Body of pancreas (tissue), 4 donors: ENCODE data around the gene IL9R. TPM values are rescaled to one million over a fixed set of nuclear protein-coding genes. Genes with fewer than 3 reads are reported as not detected.
"Not testable (repeated sequence)": the region's sequence is repeated elsewhere in the genome, so short reads cannot be mapped to it uniquely, and the experiment has no call there.

Source experiments
- ATAC-seq: fragments of 150-250 bp; one replicate; pipeline ENCODE4 v1.9.1; 2016
- DNase-seq, 4 donors: peaks; one replicate each; pipeline ENCODE4 v3.0.0-alpha.2; 2019
- H3K27ac ChIP-seq, 4 donors: fragments of 200-600 bp; sonication (generic); 1 replicate in 3 of 4; 2 replicates in 1 of 4; pipeline versions ENCODE4 v1.5.1 to v1.6.1; 2016 to 2019; ENCODE audit warnings: mild to moderate bottlenecking in 1 of 4, mixed read lengths in 1 of 4, moderate library complexity in 1 of 4
- H3K27me3 ChIP-seq, 2 donors: fragments of 200-600 bp; sonication (generic); one replicate each; pipeline ENCODE4 v1.6.0; 2016; ENCODE audit warnings: mild to moderate bottlenecking in 1 of 2
- H3K36me3 ChIP-seq, 2 donors: fragments of 200-600 bp; sonication (generic); replicated peaks in 1 of 2; 2 replicates each; pipeline ENCODE4 v1.5.1; 2016; ENCODE audit warnings: low read depth in 2 of 2; ENCODE audit not compliant: insufficient read depth in 1 of 2
- H3K4me1 ChIP-seq: fragments of 200-600 bp; sonication (generic); one replicate; pipeline ENCODE4 v1.6.0; 2016
- H3K4me3 ChIP-seq, 2 donors: fragments of 200-600 bp; sonication (generic); 1 replicate in 1 of 2; 2 replicates in 1 of 2; pipeline ENCODE4 v1.5.1; 2016 to 2019
- H3K9me3 ChIP-seq, 3 donors: fragments of 200-600 bp; sonication (generic); 1 replicate in 2 of 3; 2 replicates in 1 of 3; pipeline ENCODE4 v1.5.1; 2016
- POLR2A ChIP-seq, 3 donors: fragments of 450-650 bp; IDR thresholded peaks; one replicate each; pipeline ENCODE4 v1.6.1; 2016; ENCODE audit warnings: antibody characterized with exemption in 3 of 3, mild to moderate bottlenecking in 2 of 3
- WGBS, 2 donors: methylation state at CpG; one replicate each; pipeline ENCODE4 v1.1.5; 2017; 5-methylcytosine and 5-hydroxymethylcytosine counted together
- intact Hi-C: fragments of 100-400 bp; cut with DNase I; formaldehyde crosslinking; loops from one replicate; pipeline ENCODE4 v1.15.1; 2023
- total RNA-seq, 2 donors: library from RNA; depleted of rRNA; stranded (reverse); fragments of >200 nt; gene quantifications; one replicate each; pipeline ENCODE4 v1.1.0, GENCODE V29; 2016
- TF ChIP-seq, protein P1 (sequence below), 7 experiments: fragments of 450-650 bp in 4 of 7; fragments of 200-600 bp in 3 of 7; sonication (generic) in 3 of 7; IDR thresholded peaks; one replicate each; pipeline ENCODE4 v1.5.1; 2016 to 2019; ENCODE audit warnings: antibody characterized with exemption in 7 of 7

Gene IL9R
- total RNA-seq, 2 donors from 2014 or later: 2.0 TPM; not detected in 1

DNA sequence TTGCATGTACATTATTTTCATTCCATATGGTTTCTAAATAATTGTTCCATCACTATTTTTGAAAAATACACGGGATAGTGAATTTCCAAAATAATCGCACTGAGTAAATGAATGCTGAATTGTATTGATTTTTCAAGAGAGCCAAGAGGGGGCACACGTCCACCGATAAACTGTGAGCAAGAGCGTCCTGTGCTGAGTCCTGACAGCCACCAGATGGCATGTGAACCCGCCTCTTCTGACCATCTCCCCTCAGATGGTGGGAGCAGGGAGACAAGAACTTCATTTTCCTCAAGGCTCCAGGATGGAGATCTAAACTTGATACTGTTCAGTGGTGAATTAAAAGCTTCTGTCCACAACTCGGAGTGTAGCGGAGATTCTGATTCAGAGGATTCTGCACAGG is 30.6 kb upstream of the IL9R start:
- no peaks in the 10 kb centered on the region for H3K27me3 ChIP-seq
- no peak overlapping the region for H3K4me3 ChIP-seq
- no peak for DNase-seq
- TF ChIP-seq POLR2A (IDR thresholded peaks at IDR 0.05): no peak
- TF ChIP-seq, protein P1, sequence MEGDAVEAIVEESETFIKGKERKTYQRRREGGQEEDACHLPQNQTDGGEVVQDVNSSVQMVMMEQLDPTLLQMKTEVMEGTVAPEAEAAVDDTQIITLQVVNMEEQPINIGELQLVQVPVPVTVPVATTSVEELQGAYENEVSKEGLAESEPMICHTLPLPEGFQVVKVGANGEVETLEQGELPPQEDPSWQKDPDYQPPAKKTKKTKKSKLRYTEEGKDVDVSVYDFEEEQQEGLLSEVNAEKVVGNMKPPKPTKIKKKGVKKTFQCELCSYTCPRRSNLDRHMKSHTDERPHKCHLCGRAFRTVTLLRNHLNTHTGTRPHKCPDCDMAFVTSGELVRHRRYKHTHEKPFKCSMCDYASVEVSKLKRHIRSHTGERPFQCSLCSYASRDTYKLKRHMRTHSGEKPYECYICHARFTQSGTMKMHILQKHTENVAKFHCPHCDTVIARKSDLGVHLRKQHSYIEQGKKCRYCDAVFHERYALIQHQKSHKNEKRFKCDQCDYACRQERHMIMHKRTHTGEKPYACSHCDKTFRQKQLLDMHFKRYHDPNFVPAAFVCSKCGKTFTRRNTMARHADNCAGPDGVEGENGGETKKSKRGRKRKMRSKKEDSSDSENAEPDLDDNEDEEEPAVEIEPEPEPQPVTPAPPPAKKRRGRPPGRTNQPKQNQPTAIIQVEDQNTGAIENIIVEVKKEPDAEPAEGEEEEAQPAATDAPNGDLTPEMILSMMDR (IDR thresholded peaks at IDR 0.05): peak in 1 of 7 experiments; percentile 10
- WGBS, 2 donors: 35 to 38% methylated on average over 8 of the region's 8 CpGs
- H3K36me3 ChIP-seq: no peaks in the 10 kb centered on the region
- no peaks in the 10 kb centered on the region for H3K4me1 ChIP-seq
- H3K27ac ChIP-seq: no peak overlapping the region
- intact Hi-C loops: no loop called here
- H3K9me3 ChIP-seq: peaks cover 0 to 10% (median 0%) of the 10 kb centered on the region in 3 donors
- no peak for ATAC-seq

DNA sequence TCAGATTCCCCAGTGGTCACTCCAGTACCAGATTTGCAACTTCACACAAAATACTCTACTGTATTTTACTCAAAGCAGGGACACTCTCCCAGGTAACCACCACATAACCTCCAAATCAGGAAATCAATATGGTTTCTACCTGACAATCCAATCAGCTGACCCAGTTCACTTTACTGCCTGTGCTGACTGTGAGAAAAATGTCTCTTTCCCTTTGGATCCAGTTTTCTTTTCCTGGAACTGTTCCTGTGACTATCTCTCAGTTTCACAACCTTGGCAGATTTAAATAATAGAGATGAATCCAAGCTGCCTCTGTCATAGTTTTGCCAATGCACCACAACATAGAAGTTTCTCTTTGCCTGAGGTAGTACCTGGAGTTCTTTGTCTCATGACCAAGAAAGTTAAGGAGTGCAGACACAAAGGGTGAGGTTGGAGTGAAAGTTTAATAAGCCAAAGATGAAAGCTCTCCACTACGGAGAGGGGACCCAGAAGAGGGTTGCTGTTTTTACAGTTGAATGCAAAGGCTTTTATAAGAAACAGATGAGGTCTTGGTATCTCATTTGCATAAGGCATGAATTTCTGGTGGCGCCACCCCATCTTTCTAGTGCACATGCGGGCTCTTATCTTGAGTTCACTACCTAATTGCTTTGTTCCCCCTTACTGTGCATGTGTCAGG is 29.7 kb upstream of the IL9R start:
- Histone ChIP-seq H3K4me1 (no peaks in the 10 kb centered on the region), H3K4me3 (no peak overlapping the region), H3K9me3 (peaks cover 0 to 10% (median 0%) of the 10 kb centered on the region in 3 donors), H3K27ac (no peak overlapping the region), H3K27me3 (no peaks in the 10 kb centered on the region), H3K36me3 (no peaks in the 10 kb centered on the region)
- 60 to 63% methylated on average over 3 of the region's 3 CpGs for WGBS, 2 donors
- intact Hi-C loops: no loop called here
- ATAC-seq (no peak), DNase-seq (no peak)
- no peak for TF ChIP-seq POLR2A (IDR thresholded peaks at IDR 0.05)
- TF ChIP-seq, protein P1 (IDR thresholded peaks at IDR 0.05): no peak

DNA sequence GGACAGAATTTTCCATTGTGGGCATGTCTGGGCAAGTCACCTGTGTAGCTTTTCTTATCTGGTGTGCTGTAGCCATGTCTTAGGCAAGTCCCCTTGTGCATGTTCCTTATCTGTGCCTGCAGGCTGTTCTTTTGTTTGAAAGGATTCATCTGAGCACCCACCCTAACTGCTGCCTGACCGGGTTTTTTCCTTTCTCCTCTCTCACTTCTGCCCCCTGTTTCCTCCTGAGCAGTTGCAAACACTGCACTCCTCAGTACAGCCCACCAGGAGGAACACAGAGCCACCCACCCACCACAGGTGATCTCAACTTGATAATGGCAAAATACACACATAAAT is 29.2 kb upstream of the IL9R start:
- H3K27me3 ChIP-seq: no peaks in the 10 kb centered on the region
- ATAC-seq (no peak), DNase-seq (no peak)
- H3K4me3 ChIP-seq: no peak overlapping the region
- no peaks in the 10 kb centered on the region for H3K36me3 ChIP-seq
- no peak overlapping the region for H3K27ac ChIP-seq
- H3K4me1 ChIP-seq: no peaks in the 10 kb centered on the region
- intact Hi-C loops: no loop called here
- 32 to 39% methylated on average over 1 of the region's 1 CpG for WGBS, 2 donors
- TF ChIP-seq, protein P1 (IDR thresholded peaks at IDR 0.05): no peak
- TF ChIP-seq POLR2A (IDR thresholded peaks at IDR 0.05): no peak
- H3K9me3 ChIP-seq: peaks cover 0 to 6% (median 0%) of the 10 kb centered on the region in 3 donors

DNA sequence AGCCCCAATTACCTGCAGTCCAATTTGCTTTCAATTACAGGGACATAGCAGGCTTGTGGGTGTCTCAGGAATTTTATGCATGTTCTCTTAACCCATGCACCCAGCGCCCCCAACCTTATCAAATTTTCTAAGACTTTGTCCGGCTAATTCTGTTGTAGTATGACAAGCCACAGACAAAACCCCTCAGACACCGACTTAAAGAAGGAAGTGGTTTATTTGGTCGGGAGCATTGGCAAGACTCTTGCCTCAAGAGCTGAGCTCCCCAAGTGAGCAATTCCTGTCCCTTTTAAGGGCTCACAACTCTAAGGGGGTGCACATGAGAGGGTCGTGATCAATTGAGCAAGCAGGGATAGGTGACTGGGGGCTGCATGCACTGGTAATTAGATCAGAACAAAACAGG is 28.7 kb upstream of the IL9R start:
- H3K36me3 ChIP-seq: no peaks in the 10 kb centered on the region
- no peak overlapping the region for H3K4me3 ChIP-seq
- TF ChIP-seq POLR2A (IDR thresholded peaks at IDR 0.05): no peak
- TF ChIP-seq, protein P1 (IDR thresholded peaks at IDR 0.05): no peak
- no peaks in the 10 kb centered on the region for H3K27me3 ChIP-seq
- DNase-seq: no peak
- H3K9me3 ChIP-seq: peaks cover 0 to 5% (median 0%) of the 10 kb centered on the region in 3 donors
- WGBS, 2 donors: 26 to 29% methylated on average over 5 of the region's 5 CpGs
- no peak for ATAC-seq
- H3K27ac ChIP-seq: no peak overlapping the region
- intact Hi-C loops: no loop called here
- no peaks in the 10 kb centered on the region for H3K4me1 ChIP-seq

DNA sequence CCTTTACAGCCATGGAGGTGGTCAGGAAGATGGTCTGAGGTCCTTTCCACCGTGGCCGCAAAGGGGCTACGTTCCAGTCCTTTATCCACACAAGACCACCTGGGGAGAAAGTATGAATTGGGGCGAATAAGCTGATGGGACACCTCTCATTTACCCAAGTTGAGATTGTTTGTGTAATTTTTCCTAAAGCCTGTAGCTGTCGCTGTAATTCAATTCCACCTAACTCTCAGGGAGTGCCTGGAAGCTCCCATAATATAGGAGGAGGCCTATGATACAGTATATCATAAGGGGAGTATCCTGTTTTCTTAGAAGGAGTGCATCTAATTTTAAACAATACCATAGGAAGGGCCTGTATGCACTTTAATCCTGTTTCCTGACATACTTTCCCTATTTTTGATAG is 25.8 kb upstream of the IL9R start:
- H3K27me3 ChIP-seq, intact Hi-C loops, DNase-seq, H3K4me3 ChIP-seq, H3K4me1 ChIP-seq, H3K36me3 ChIP-seq, H3K27ac ChIP-seq, ATAC-seq, H3K9me3 ChIP-seq: not testable (repeated sequence)
- 42 to 52% methylated on average over 5 of the region's 5 CpGs for WGBS, 2 donors

DNA sequence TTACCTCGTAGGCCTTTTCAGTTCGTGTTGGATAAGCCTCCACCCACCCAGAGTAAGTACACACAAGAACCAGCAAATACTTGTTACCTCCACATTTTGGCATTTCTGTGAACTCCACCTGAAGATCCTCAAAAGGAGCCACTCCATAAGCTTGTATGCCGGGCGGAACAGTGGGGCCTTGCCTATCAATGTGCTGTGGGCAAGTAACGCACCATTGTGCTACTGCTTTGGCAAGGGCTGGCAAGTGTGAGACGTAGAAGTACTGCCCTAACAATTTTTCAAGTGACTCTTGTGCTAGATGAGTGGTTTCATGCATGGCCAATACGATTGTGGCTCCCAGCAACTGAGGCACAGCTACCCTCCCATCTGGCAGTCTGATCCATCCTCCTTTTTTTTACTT is 25.3 kb upstream of the IL9R start:
- H3K4me3 ChIP-seq, H3K36me3 ChIP-seq, H3K27me3 ChIP-seq, H3K9me3 ChIP-seq, H3K27ac ChIP-seq, H3K4me1 ChIP-seq, DNase-seq, intact Hi-C loops, ATAC-seq: not testable (repeated sequence)
- WGBS, 2 donors: 50 to 68% methylated on average over 5 to 7 of the region's 7 CpGs
